Activated CD8-positive, alpha-beta memory T cell treated with anti-CD3 and anti-CD28 coated beads for 24 hours (primary cell): ENCODE results near the gene GBP1.

Experiments
- DNase-seq: peaks from one replicate; pipeline ENCODE4 v3.0.0-alpha.2; 2020

The GBP1 gene

GRCh38 chr1:89005286-89006151, 59.5 kb downstream of the GBP1 start:
- no peak for DNase-seq
